Activated T-cell treated with anti-CD3 and anti-CD28 coated beads, Interleukin-2, amount 50 U/mL, for 1 hour (primary cell): ENCODE data around the gene MICAL1.
"Not testable (repeated sequence)": the region's sequence is repeated elsewhere in the genome, so short reads cannot be mapped to it uniquely, and the experiment has no call there.

Source experiments
- DNase-seq: peaks from one replicate; pipeline ENCODE4 v3.0.0-alpha.2; 2020

MICAL1 gene

GRCh38 chr6:109474995-109475394 is 19.4 kb upstream of the MICAL1 start:
- no peak for DNase-seq

GRCh38 chr6:109473120-109473519 is 17.5 kb upstream of the MICAL1 start:
- no peak for DNase-seq

GRCh38 chr6:109472132-109472995 is 16.8 kb upstream of the MICAL1 start:
- DNase-seq, result no peak

- no peak for DNase-seq
Measured at GRCh38 chr6:109471105-109471810, 15.7 kb upstream of the MICAL1 start.

GRCh38 chr6:109469591-109470189 is 14.1 kb upstream of the MICAL1 start:
- no peak for DNase-seq

- no peak for DNase-seq
Measured at GRCh38 chr6:109467696-109468095, 12.1 kb upstream of the MICAL1 start.

- DNase-seq, result no peak
Measured at GRCh38 chr6:109466212-109466923, 10.8 kb upstream of the MICAL1 start.

- DNase-seq, result no peak
Measured at GRCh38 chr6:109465772-109466171, 10.2 kb upstream of the MICAL1 start.

GRCh38 chr6:109461733-109462526 is 6.4 kb upstream of the MICAL1 start:
- no peak for DNase-seq

- DNase-seq, result not testable (repeated sequence)
Measured at GRCh38 chr6:109461205-109461604, 5.6 kb upstream of the MICAL1 start.

GRCh38 chr6:109460161-109460829 is 4.7 kb upstream of the MICAL1 start:
- DNase-seq, result no peak

GRCh38 chr6:109458774-109459531 is 3.4 kb upstream of the MICAL1 start:
- peak; percentile 57 for DNase-seq

GRCh38 chr6:109457562-109457996 is 2.0 kb upstream of the MICAL1 start:
- DNase-seq, result no peak

GRCh38 chr6:109456710-109457561 is 1.4 kb upstream of the MICAL1 start:
- no peak for DNase-seq

- no peak for DNase-seq
Measured at GRCh38 chr6:109456111-109456583, 575 bp upstream of the MICAL1 start.

GRCh38 chr6:109454496-109455436 is 806 bp downstream of the MICAL1 start:
- DNase-seq, result peak; percentile 78

- DNase-seq, result no peak
Measured at GRCh38 chr6:109453594-109454495, 1.7 kb downstream of the MICAL1 start.
